T-cell (primary cell): ENCODE results near the gene GOLGA2. TPM values are rescaled to one million over a fixed set of nuclear protein-coding genes. Genes with fewer than 3 reads are reported as not detected.

Experiments used
- ATAC-seq, 4 experiments: fragments of 200-7000 bp in 3 of 4; fragments of 150-1000 bp in 1 of 4; cut with Tn5 transposase; replicated peaks in 1 of 4; 1 replicate in 3 of 4; 2 replicates in 1 of 4; pipeline ENCODE4 v1.10.0; 2021; ENCODE audit warnings: moderate library complexity in 3 of 4, mild to moderate bottlenecking in 2 of 4, moderate number of reproducible peaks in 1 of 4
- CTCF ChIA-PET, 2 donors: fragments of 300-600 bp; sonication (Branson Sonifier 250); formaldehyde crosslinking; loops; one replicate each; lab custom pipeline; 2022; ENCODE audit warnings: antibody characterized with exemption in 2 of 2; lab: Charles Lee
- POLR2A ChIA-PET, 2 donors: fragments of 300-600 bp; sonication (Branson Sonifier 250); formaldehyde crosslinking; loops; one replicate each; lab custom pipeline; 2022; ENCODE audit warnings: antibody characterized with exemption in 2 of 2; lab: Charles Lee
- DNase-seq, 35 experiments: peaks; one replicate each; pipeline versions ENCODE4 v3.0.0 to v3.0.0-alpha.2; 2013 to 2023
- H3K27ac ChIP-seq: one replicate; pipeline ENCODE4 v1.5.1; 2013; ENCODE audit warnings: low read length
- H3K27me3 ChIP-seq, 2 experiments: replicated peaks in 1 of 2; 1 replicate in 1 of 2; 2 replicates in 1 of 2; pipeline versions ENCODE4 v1.6.1 to v1.7.0; 2013; ENCODE audit warnings: low read length in 1 of 2, mixed read lengths in 1 of 2; ENCODE audit not compliant: control insufficient read depth in 2 of 2, insufficient read depth in 2 of 2; ENCODE audit errors: extremely low read depth in 1 of 2
- H3K36me3 ChIP-seq, 2 donors: 1 replicate in 1 of 2; 2 replicates in 1 of 2; pipeline versions ENCODE4 v1.6.1 to v1.7.0; 2013; ENCODE audit warnings: low read length in 1 of 2; ENCODE audit not compliant: control insufficient read depth in 2 of 2, insufficient read depth in 1 of 2; ENCODE audit errors: extremely low read depth in 1 of 2
- H3K4me1 ChIP-seq, 2 experiments: 1 replicate in 1 of 2; 2 replicates in 1 of 2; pipeline versions ENCODE4 v1.6.1 to v1.7.0; 2013; ENCODE audit warnings: low read length in 2 of 2, mixed read lengths in 1 of 2; ENCODE audit not compliant: insufficient read depth in 2 of 2, control insufficient read depth in 1 of 2; ENCODE audit errors: extremely low read depth in 1 of 2
- H3K4me3 ChIP-seq, 2 donors: 1 replicate in 1 of 2; 2 replicates in 1 of 2; pipeline versions ENCODE4 v1.5.1 to v1.7.0; 2013; ENCODE audit warnings: mild to moderate bottlenecking in 2 of 2, low read length in 1 of 2, moderate library complexity in 1 of 2; ENCODE audit not compliant: control insufficient read depth in 1 of 2; ENCODE audit errors: extremely low read depth in 1 of 2
- H3K9me3 ChIP-seq: 2 replicates; pipeline ENCODE4 v1.7.0; 2013
- H3K27ac Mint-ChIP-seq, 2 donors: one replicate each; pipeline ENCODE4 v1.8.0; 2020 to 2021; ENCODE audit warnings: mild to moderate bottlenecking in 2 of 2, mixed read lengths in 2 of 2
- H3K27me3 Mint-ChIP-seq, 2 donors: one replicate each; pipeline ENCODE4 v1.8.0; 2021 to 2022; ENCODE audit warnings: mixed read lengths in 2 of 2
- H3K36me3 Mint-ChIP-seq: one replicate; pipeline ENCODE4 v1.8.0; 2021; ENCODE audit warnings: mixed read lengths
- H3K4me1 Mint-ChIP-seq, 3 donors: one replicate each; pipeline ENCODE4 v1.8.0; 2020 to 2022; ENCODE audit warnings: mixed read lengths in 3 of 3, mild to moderate bottlenecking in 1 of 3
- H3K4me3 Mint-ChIP-seq, 3 donors: one replicate each; pipeline ENCODE4 v1.8.0; 2020 to 2022; ENCODE audit warnings: mild to moderate bottlenecking in 3 of 3, mixed read lengths in 3 of 3, moderate library complexity in 3 of 3
- H3K9me3 Mint-ChIP-seq, 3 donors: one replicate each; pipeline ENCODE4 v1.8.0; 2020 to 2022; ENCODE audit warnings: mixed read lengths in 3 of 3
- WGBS: methylation state at CpG from one replicate; pipeline ENCODE4 v1.1.5; 2013; ENCODE audit warnings: missing lambda C conversion rate; ENCODE audit not compliant: insufficient coverage; 5-methylcytosine and 5-hydroxymethylcytosine counted together
- total RNA-seq, 35 experiments: library from RNA in 6 of 35; stranded (reverse) in 6 of 35; fragments of 120-200 nt in 1 of 35; gene quantifications; one replicate each; pipeline versions ENCODE4 v1.2.1 to v1.2.4 and lab custom pipeline; 2013 to 2026

GOLGA2 gene
- total RNA-seq, 5 donors from 2014 or later (not counting 1 experiment from before 2014, with no cell fraction given), result 49.6 to 71.3 (median 60.5) TPM

DNA sequence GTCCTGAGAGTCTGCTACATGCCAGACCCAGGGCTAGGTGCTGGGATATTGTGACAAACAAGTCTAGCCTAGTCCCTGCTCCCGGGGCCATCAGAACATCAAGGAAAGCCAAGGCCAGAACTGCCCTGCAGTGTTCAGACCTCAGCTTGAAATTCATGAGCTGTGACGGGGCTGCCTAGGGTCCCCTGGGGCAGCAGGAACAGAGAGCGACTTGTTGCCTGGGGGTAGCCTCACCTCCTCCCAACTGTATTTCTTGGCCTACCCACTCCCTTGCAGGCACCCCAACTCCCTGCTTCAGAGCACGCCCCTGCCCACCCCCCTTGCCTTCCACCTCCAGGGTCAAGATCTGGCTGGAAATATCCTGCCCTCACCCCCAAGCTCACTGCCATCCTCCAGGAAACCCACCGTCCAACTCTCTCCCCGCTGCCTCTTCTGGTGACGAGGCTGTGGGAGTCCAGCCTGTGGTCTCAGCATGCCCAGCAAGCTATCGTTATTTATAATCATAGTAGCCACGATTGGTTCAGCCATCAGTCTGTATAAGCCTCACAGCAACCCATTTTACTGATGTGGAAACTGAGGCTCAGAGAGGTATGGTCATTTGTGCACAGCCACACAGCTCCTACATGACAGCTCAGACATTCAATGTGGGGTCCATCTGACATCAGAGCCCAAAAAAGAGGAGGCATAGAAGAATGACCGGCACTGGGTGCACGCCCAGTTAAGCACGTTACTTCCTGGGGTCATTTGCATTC lies 61.9 kb downstream of the GOLGA2 start:
- Histone ChIP-seq H3K4me3 (no peak overlapping the region), H3K4me1 (peaks cover 0 to 13% of the 10 kb centered on the region in 2 experiments), H3K36me3 (no peaks in the 10 kb centered on the region), H3K27ac (no peak overlapping the region), H3K9me3 (no peaks in the 10 kb centered on the region), H3K27me3 (peaks cover 0 to 28% of the 10 kb centered on the region in 2 experiments)
- no peaks in the 10 kb centered on the region for H3K9me3 Mint-ChIP-seq
- WGBS, result 83% methylated on average over 7 of the region's 12 CpGs
- H3K4me3 Mint-ChIP-seq, result no peak overlapping the region
- H3K27me3 Mint-ChIP-seq, result peaks cover 0 to 24% of the 10 kb centered on the region in 2 donors
- CTCF ChIA-PET, result no interaction called here
- peaks cover 11 to 12% (median 11%) of the 10 kb centered on the region in 3 donors for H3K4me1 Mint-ChIP-seq
- H3K36me3 Mint-ChIP-seq, result no peaks in the 10 kb centered on the region
- no peak overlapping the region for H3K27ac Mint-ChIP-seq
- ATAC-seq (no peak), DNase-seq (no peak)
- POLR2A ChIA-PET, result no interaction called here

DNA sequence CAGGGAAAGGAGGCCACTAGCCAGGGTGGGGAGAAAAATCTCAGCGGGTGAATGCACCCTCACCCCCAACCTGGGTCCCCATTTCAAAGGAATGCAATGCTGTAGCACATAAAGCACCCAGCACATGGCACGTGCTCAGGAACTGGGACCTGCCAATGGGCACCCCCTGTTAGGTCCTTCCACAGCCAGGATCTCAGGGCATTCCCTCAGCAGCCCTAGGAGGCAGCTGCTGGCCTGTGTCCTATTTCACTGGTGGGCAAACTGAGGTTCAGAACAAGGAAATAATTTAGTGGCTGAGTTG lies 63.9 kb downstream of the GOLGA2 start:
- no peak overlapping the region for H3K4me3 ChIP-seq
- Mint-ChIP-seq H3K4me3 (no peak overlapping the region), H3K27ac (no peak overlapping the region), H3K27me3 (peaks cover 4 to 27% of the 10 kb centered on the region in 2 donors), H3K36me3 (no peaks in the 10 kb centered on the region), H3K9me3 (no peaks in the 10 kb centered on the region), H3K4me1 (peaks cover 0 to 2% (median 0%) of the 10 kb centered on the region in 3 donors)
- WGBS, result 100% methylated on average over 1 of the region's 2 CpGs
- no peaks in the 10 kb centered on the region for H3K9me3 ChIP-seq
- no peak overlapping the region for H3K27ac ChIP-seq
- POLR2A ChIA-PET, result interaction anchor here in 1 of 2 donors (0.6 kb wide), 1 partner anchor 126 kb away, joined by 6 read pairs; no protein-coding TSS in a partner anchor
- CTCF ChIA-PET, result no interaction called here
- peaks cover 0 to 37% of the 10 kb centered on the region in 2 experiments for H3K27me3 ChIP-seq
- DNase-seq (no peak), ATAC-seq (no peak)
- no peaks in the 10 kb centered on the region for H3K4me1 ChIP-seq
- no peaks in the 10 kb centered on the region for H3K36me3 ChIP-seq

DNA sequence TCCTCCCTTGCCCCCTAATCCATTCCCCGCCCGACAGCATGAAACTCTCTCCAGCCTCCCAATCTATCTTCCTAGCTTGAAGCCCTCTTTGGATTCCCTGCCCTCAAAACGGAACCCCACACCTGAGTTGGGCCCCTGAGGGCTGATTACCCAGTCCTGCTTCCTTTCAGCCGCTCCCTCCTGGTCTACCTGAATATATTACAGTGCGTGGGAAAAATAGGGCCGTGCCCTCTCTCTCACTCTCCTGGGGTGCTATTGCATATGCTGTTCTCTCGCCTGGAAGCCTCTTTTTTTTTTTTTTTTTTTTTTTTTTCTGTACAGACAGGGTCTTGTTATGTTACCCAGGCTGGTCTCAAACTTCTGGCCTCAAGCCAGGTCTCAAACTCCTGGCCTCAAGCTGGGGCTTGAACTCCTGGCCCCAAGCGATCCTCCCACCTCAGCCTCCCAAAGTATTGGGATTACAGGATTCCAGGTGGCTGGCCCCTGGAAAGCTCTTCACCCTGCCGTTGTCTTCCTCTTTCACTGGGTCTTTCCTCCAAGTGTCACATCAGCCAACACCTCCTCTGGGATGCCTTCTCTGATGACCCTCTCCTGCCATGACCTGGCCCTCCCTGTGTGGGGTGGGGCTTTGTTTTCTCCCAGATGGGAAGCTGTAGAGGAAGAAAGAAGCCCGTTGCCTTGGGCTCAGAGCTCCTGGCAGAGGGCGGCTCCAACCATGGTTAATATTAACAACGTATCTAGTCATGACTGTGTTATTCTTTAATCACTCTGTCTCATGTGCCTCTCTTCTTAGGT lies 64.4 kb downstream of the GOLGA2 start:
- Histone ChIP-seq H3K4me3 (no peak overlapping the region), H3K9me3 (no peaks in the 10 kb centered on the region), H3K36me3 (no peaks in the 10 kb centered on the region), H3K4me1 (no peaks in the 10 kb centered on the region), H3K27me3 (peaks cover 0 to 36% of the 10 kb centered on the region in 2 experiments), H3K27ac (no peak overlapping the region)
- Mint-ChIP-seq H3K36me3 (no peaks in the 10 kb centered on the region), H3K4me1 (no peaks in the 10 kb centered on the region), H3K9me3 (no peaks in the 10 kb centered on the region), H3K4me3 (no peak overlapping the region), H3K27ac (no peak overlapping the region), H3K27me3 (peaks cover 4 to 28% of the 10 kb centered on the region in 2 donors)
- DNase-seq, result no peak
- ChIA-PET POLR2A (interaction anchor here in 1 of 2 donors (0.6 to 0.7 kb wide), 2 partner anchors 25 to 126 kb away, joined by 3 to 6 read pairs; no protein-coding TSS in a partner anchor), CTCF (no interaction called here)
- no peak for ATAC-seq
- WGBS, result 78% methylated on average over 7 of the region's 12 CpGs

DNA sequence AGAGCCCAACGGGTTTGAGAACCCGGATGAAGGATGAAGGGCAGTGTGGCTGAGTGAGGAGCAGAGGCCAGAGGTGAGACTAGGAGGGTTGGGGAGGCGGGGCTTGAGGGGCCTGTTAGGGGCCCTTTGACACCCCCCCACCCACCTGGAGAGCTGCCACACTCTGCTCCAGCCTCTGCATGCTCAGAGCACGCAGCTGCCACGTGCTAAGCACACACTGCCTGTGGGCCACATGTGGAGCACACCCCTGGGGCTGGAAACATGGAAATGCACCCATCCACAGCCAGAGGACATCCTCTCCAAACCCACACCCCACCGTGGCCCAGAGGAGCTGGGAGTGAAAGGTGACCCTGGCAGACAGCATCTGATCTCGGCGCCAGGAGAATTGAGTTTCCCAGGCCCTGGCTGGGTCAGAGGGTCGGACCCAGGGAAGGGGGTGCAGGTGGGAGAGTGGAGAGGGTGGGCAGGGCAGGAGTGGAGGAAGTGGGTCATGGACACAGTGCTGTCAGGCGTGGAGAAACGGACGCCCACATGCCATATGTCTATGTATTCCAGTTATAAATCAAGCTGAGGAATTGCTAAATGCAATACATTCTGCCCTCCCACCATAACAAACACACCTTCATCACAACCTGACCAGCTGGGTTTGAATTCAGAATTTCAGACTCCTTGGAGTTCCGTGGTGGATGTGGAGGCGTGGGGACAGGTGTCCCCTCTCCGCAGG lies 66.7 kb downstream of the GOLGA2 start:
- CTCF ChIA-PET, result no interaction called here
- DNase-seq, result no peak

DNA sequence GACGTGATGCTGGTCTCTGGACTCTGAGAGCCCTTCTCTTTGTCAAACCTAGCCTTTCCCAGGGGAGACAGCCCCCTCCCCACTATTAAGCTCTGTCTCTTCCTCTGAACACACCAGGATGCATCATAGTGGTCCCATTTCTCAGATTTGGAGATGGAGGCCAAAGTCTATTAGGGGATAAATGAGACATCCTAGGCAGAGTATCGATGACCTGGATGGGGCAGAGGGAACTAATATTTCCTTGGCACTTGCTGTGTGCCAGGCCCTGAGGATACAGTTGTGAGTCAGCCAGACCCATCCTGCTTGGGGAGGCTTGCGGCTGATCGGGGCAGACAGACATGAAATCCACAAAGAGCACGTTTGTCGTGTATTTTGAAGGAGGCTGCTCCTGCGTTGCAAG lies 67.4 kb downstream of the GOLGA2 start:
- no peak overlapping the region for H3K27ac ChIP-seq
- ChIA-PET CTCF (no interaction called here), POLR2A (interaction anchor here in 1 of 2 donors (0.6 kb wide), 1 partner anchor 323 kb away, joined by 7 read pairs; no protein-coding TSS in a partner anchor)
- ATAC-seq (no peak), DNase-seq (no peak)
- no peak overlapping the region for H3K4me3 ChIP-seq
- H3K4me1 ChIP-seq, result peaks cover 5 to 11% of the 10 kb centered on the region in 2 experiments
- Mint-ChIP-seq H3K4me3 (no peak overlapping the region), H3K9me3 (no peaks in the 10 kb centered on the region), H3K27me3 (peaks cover 8 to 32% of the 10 kb centered on the region in 2 donors), H3K27ac (no peak overlapping the region), H3K4me1 (peaks cover 0 to 3% (median 0%) of the 10 kb centered on the region in 3 donors), H3K36me3 (no peaks in the 10 kb centered on the region)
- no peaks in the 10 kb centered on the region for H3K9me3 ChIP-seq
- H3K36me3 ChIP-seq, result no peaks in the 10 kb centered on the region
- WGBS, result 83% methylated on average over 7 of the region's 7 CpGs
- H3K27me3 ChIP-seq, result peaks cover 0 to 44% of the 10 kb centered on the region in 2 experiments

More for the DNA sequence above, 66.7 kb downstream of the GOLGA2 start:
- H3K27me3 Mint-ChIP-seq, result peaks cover 8 to 36% of the 10 kb centered on the region in 2 donors
- no peak overlapping the region for H3K4me3 Mint-ChIP-seq
- ATAC-seq, result no peak
- Histone ChIP-seq H3K27ac (no peak overlapping the region), H3K36me3 (no peaks in the 10 kb centered on the region), H3K4me1 (peaks cover under 1 to 4% of the 10 kb centered on the region in 2 experiments), H3K27me3 (peaks cover 0 to 44% of the 10 kb centered on the region in 2 experiments), H3K9me3 (no peaks in the 10 kb centered on the region), H3K4me3 (no peak overlapping the region)
- H3K27ac Mint-ChIP-seq, result no peak overlapping the region
- peaks cover 0 to 2% (median 0%) of the 10 kb centered on the region in 3 donors for H3K4me1 Mint-ChIP-seq
- 74% methylated on average over 6 of the region's 15 CpGs for WGBS
- no peaks in the 10 kb centered on the region for H3K36me3 Mint-ChIP-seq
- no peaks in the 10 kb centered on the region for H3K9me3 Mint-ChIP-seq
- POLR2A ChIA-PET, result no interaction called here
